NCI-H1417 treated with DMSO at 0.1 percent for 48 hours (cell line): ENCODE results near the gene KCTD16.

Source experiments
- DNase-seq: peaks from one replicate; lab custom pipeline; 2025; lab: John Stamatoyannopoulos, UW

KCTD16 gene

GRCh38 chr5:144531188-144531587, 360.5 kb downstream of the KCTD16 start:
- DNase-seq, result no peak
